Vagina (tissue), 2 donors: ENCODE measurements around the gene RPP40.

Experiments
- POLR2A ChIP-seq, 2 donors: fragments of 450-650 bp; IDR thresholded peaks; one replicate each; pipeline ENCODE4 v1.6.1; 2017; ENCODE audit warnings: antibody characterized with exemption in 2 of 2, mild to moderate bottlenecking in 2 of 2, moderate library complexity in 2 of 2
- POLR2AphosphoS5 ChIP-seq, 2 donors: sonication (generic); formaldehyde crosslinking; IDR thresholded peaks; one replicate each; pipeline ENCODE4 v1.9.0; 2017; ENCODE audit warnings: antibody characterized with exemption in 2 of 2, mild to moderate bottlenecking in 2 of 2, low read depth in 1 of 2; ENCODE audit not compliant: insufficient read depth in 1 of 2

- TF ChIP-seq POLR2AphosphoS5 (IDR thresholded peaks at IDR 0.05; ENCODE audit: insufficient read depth in 1 of 2, low read depth in 1 of 2), result no peak
- no peak for TF ChIP-seq POLR2A (IDR thresholded peaks at IDR 0.05)
Measured at GRCh38 chr6:5029609-5030008, 25.8 kb upstream of the RPP40 start.
